HK-2 (cell line): ENCODE results near the gene MEGF11.
"Not testable (repeated sequence)": the region's sequence is repeated elsewhere in the genome, so short reads cannot be mapped to it uniquely, and the experiment has no call there.

Experiments
- DNase-seq: peaks from one replicate; pipeline ENCODE4 v3.0.0-alpha.2; 2018; ENCODE audit not compliant: unreplicated experiment

Gene MEGF11

GRCh38 chr15:66003129-66003528, 250.4 kb downstream of the MEGF11 start:
- not testable (repeated sequence) for DNase-seq

GRCh38 chr15:66001717-66002426, 251.7 kb downstream of the MEGF11 start:
- DNase-seq, result no peak

- no peak for DNase-seq
Measured at GRCh38 chr15:66001042-66001441, 252.5 kb downstream of the MEGF11 start.

GRCh38 chr15:65998486-65998885, 255.1 kb downstream of the MEGF11 start:
- no peak for DNase-seq

GRCh38 chr15:65996901-65997300, 256.6 kb downstream of the MEGF11 start:
- DNase-seq, result no peak

GRCh38 chr15:65994832-65995231, 258.7 kb downstream of the MEGF11 start:
- DNase-seq, result no peak

GRCh38 chr15:65993762-65994161, 259.8 kb downstream of the MEGF11 start:
- DNase-seq, result no peak

- no peak for DNase-seq
Measured at GRCh38 chr15:65993236-65993635, 260.3 kb downstream of the MEGF11 start.

GRCh38 chr15:65991721-65992483, 261.6 kb downstream of the MEGF11 start:
- DNase-seq, result no peak

- DNase-seq, result no peak
Measured at GRCh38 chr15:65990298-65990981, 263.1 kb downstream of the MEGF11 start.

GRCh38 chr15:65987100-65987499, 266.4 kb downstream of the MEGF11 start:
- no peak for DNase-seq

- DNase-seq, result no peak
Measured at GRCh38 chr15:65986416-65986815, 267.1 kb downstream of the MEGF11 start.

- no peak for DNase-seq
Measured at GRCh38 chr15:65985387-65985786, 268.2 kb downstream of the MEGF11 start.

GRCh38 chr15:65982627-65983322, 270.8 kb downstream of the MEGF11 start:
- DNase-seq, result no peak

GRCh38 chr15:65981837-65982626, 271.5 kb downstream of the MEGF11 start:
- no peak for DNase-seq

- peak; percentile 57 for DNase-seq
Measured at GRCh38 chr15:65980824-65981456, 272.6 kb downstream of the MEGF11 start.

GRCh38 chr15:65979837-65980236, 273.7 kb downstream of the MEGF11 start:
- DNase-seq, result no peak

- DNase-seq, result peak; percentile 37
Measured at GRCh38 chr15:65979316-65979715, 274.2 kb downstream of the MEGF11 start.

- DNase-seq, result no peak
Measured at GRCh38 chr15:65978110-65978509, 275.4 kb downstream of the MEGF11 start.

GRCh38 chr15:65976196-65976595, 277.4 kb downstream of the MEGF11 start:
- DNase-seq, result not testable (repeated sequence)

- no peak for DNase-seq
Measured at GRCh38 chr15:65971741-65971995, 281.9 kb downstream of the MEGF11 start.
